GM19452 (cell line): ENCODE results near the gene SSTR3.
"Not testable (repeated sequence)": the region's sequence is repeated elsewhere in the genome, so short reads cannot be mapped to it uniquely, and the experiment has no call there.

ENCODE experiments used
- ATAC-seq: cut with Tn5 transposase; IDR thresholded peaks from one replicate; pipeline ENCODE4 v1.9.1; 2021; ENCODE audit not compliant: unreplicated experiment

The SSTR3 gene

GRCh38 chr22:37242395-37242918 is 30.2 kb upstream of the SSTR3 start:
- ATAC-seq = peak; percentile 56

- no peak for ATAC-seq
Observed at GRCh38 chr22:37241351-37242142, 29.3 kb upstream of the SSTR3 start.

- no peak for ATAC-seq
Observed at GRCh38 chr22:37240941-37241320, 28.7 kb upstream of the SSTR3 start.

GRCh38 chr22:37240240-37240940 is 28.1 kb upstream of the SSTR3 start:
- ATAC-seq = no peak

- no peak for ATAC-seq
Observed at GRCh38 chr22:37239336-37240239, 27.3 kb upstream of the SSTR3 start.

- no peak for ATAC-seq
Observed at GRCh38 chr22:37237371-37238268, 25.3 kb upstream of the SSTR3 start.

- no peak for ATAC-seq
Observed at GRCh38 chr22:37235897-37236607, 23.8 kb upstream of the SSTR3 start.

GRCh38 chr22:37234736-37235711 is 22.7 kb upstream of the SSTR3 start:
- no peak for ATAC-seq

GRCh38 chr22:37233751-37234631 is 21.7 kb upstream of the SSTR3 start:
- ATAC-seq = no peak

- not testable (repeated sequence) for ATAC-seq
Observed at GRCh38 chr22:37233371-37233750, 21.1 kb upstream of the SSTR3 start.

GRCh38 chr22:37232140-37232998 is 20.1 kb upstream of the SSTR3 start:
- ATAC-seq = no peak

- ATAC-seq = no peak
Observed at GRCh38 chr22:37231406-37232139, 19.3 kb upstream of the SSTR3 start.

- peak; percentile 39 for ATAC-seq
Observed at GRCh38 chr22:37230673-37231405, 18.6 kb upstream of the SSTR3 start.

- peak; percentile 47 for ATAC-seq
Observed at GRCh38 chr22:37229805-37230672, 17.8 kb upstream of the SSTR3 start.
